BLaER1 treated with 17β-estradiol and CSF1 and Interleukin-3, amounts not matched to agents 10 nM and 100 nM (cell line): ENCODE data around the gene NCR2.

Source experiments
- H3K27ac ChIP-seq, 11 experiments: shearing (Covaris generic); formaldehyde crosslinking; 2 replicates each; pipeline ENCODE4 v1.8.1; 2022
- H3K27me3 ChIP-seq, 11 experiments: shearing (Covaris generic); formaldehyde crosslinking; 2 replicates each; pipeline ENCODE4 v1.8.1; 2022
- H3K36me3 ChIP-seq, 11 experiments: shearing (Covaris generic); formaldehyde crosslinking; 2 replicates each; pipeline ENCODE4 v1.8.1; 2022
- H3K4me1 ChIP-seq, 10 experiments: shearing (Covaris generic); formaldehyde crosslinking; 2 replicates each; pipeline ENCODE4 v1.8.1; 2022
- H3K4me2 ChIP-seq, 11 experiments: shearing (Covaris generic); formaldehyde crosslinking; 2 replicates each; pipeline ENCODE4 v1.8.1; 2022
- H3K4me3 ChIP-seq, 10 experiments: shearing (Covaris generic); formaldehyde crosslinking; 2 replicates each; pipeline ENCODE4 v1.8.1; 2022
- H3K9ac ChIP-seq, 11 experiments: shearing (Covaris generic); formaldehyde crosslinking; 2 replicates each; pipeline ENCODE4 v1.8.1; 2022
- H3K9me3 ChIP-seq, 11 experiments: shearing (Covaris generic); formaldehyde crosslinking; replicated peaks in 1 of 11; 2 replicates each; pipeline ENCODE4 v1.8.1; 2022
- H4K20me1 ChIP-seq, 11 experiments: shearing (Covaris generic); formaldehyde crosslinking; 2 replicates each; pipeline ENCODE4 v1.8.1; 2022
- Cebpa-rat ChIP-seq, 11 experiments: shearing (Covaris generic); IDR thresholded peaks; 2 replicates each; pipeline ENCODE4 v1.8.1; 2022

NCR2 gene

GRCh38 chr6:41325446-41326066, 9.9 kb upstream of the NCR2 start:
- Histone ChIP-seq H3K36me3 (no peaks in the 10 kb centered on the region), H3K4me3 (no peak overlapping the region), H3K4me2 (no peak overlapping the region), H4K20me1 (no peaks in the 10 kb centered on the region), H3K9me3 (no peaks in the 10 kb centered on the region), H3K4me1 (peaks cover 0 to 18% (median 7%) of the 10 kb centered on the region in 10 experiments; a peak in 12 of 20 replicates), H3K9ac (no peak overlapping the region), H3K27me3 (no peaks in the 10 kb centered on the region; a peak in 1 of 22 replicates), H3K27ac (no peak overlapping the region)
- TF ChIP-seq Cebpa-rat (IDR thresholded peaks at IDR 0.05) = no peak

- no peak overlapping the region for H3K9ac ChIP-seq
- no peak overlapping the region for H3K4me3 ChIP-seq
- H4K20me1 ChIP-seq = no peaks in the 10 kb centered on the region
- no peaks in the 10 kb centered on the region for H3K36me3 ChIP-seq
- no peaks in the 10 kb centered on the region for H3K9me3 ChIP-seq
- H3K4me2 ChIP-seq = no peak overlapping the region
- H3K27ac ChIP-seq = no peak overlapping the region
- peaks cover 0 to 18% (median 7%) of the 10 kb centered on the region in 10 experiments; a peak in 11 of 20 replicates for H3K4me1 ChIP-seq
- H3K27me3 ChIP-seq = no peaks in the 10 kb centered on the region; a peak in 1 of 22 replicates
- no peak for TF ChIP-seq Cebpa-rat (IDR thresholded peaks at IDR 0.05)
Observed at GRCh38 chr6:41326092-41326491, 9.3 kb upstream of the NCR2 start.

GRCh38 chr6:41327177-41327576, 8.2 kb upstream of the NCR2 start:
- no peaks in the 10 kb centered on the region for H4K20me1 ChIP-seq
- no peak overlapping the region for H3K9ac ChIP-seq
- no peaks in the 10 kb centered on the region; a peak in 1 of 22 replicates for H3K27me3 ChIP-seq
- no peak for TF ChIP-seq Cebpa-rat (IDR thresholded peaks at IDR 0.05)
- no peaks in the 10 kb centered on the region for H3K9me3 ChIP-seq
- H3K4me3 ChIP-seq = no peak overlapping the region
- H3K27ac ChIP-seq = no peak overlapping the region
- H3K36me3 ChIP-seq = no peaks in the 10 kb centered on the region
- H3K4me2 ChIP-seq = no peak overlapping the region
- H3K4me1 ChIP-seq = peaks cover 2 to 28% (median 17%) of the 10 kb centered on the region in 10 experiments; a peak in 19 of 20 replicates

- Histone ChIP-seq H3K36me3 (no peaks in the 10 kb centered on the region), H3K4me1 (peaks cover 39 to 71% (median 60%) of the 10 kb centered on the region in 10 experiments), H3K4me2 (peak overlapping the region in 7 of 11 experiments; percentile 70 to 93 (median 88); a peak in 10 of 22 replicates), H3K27me3 (0 out of 22 replicates have a peak, but pooled peaks cover 0 to 4% (median 0%) of the 10 kb centered on the region in 11 experiments), H3K9ac (no peak overlapping the region), H4K20me1 (no peaks in the 10 kb centered on the region; a peak in 1 of 22 replicates), H3K27ac (no peak overlapping the region), H3K9me3 (no peaks in the 10 kb centered on the region), H3K4me3 (no peak overlapping the region)
- TF ChIP-seq Cebpa-rat (IDR thresholded peaks at IDR 0.05) = no peak
Observed at GRCh38 chr6:41331401-41332150, 3.8 kb upstream of the NCR2 start.

- peaks cover 39 to 76% (median 63%) of the 10 kb centered on the region in 10 experiments for H3K4me1 ChIP-seq
- H4K20me1 ChIP-seq = no peaks in the 10 kb centered on the region; a peak in 1 of 22 replicates
- no peak for TF ChIP-seq Cebpa-rat (IDR thresholded peaks at IDR 0.05)
- H3K36me3 ChIP-seq = no peaks in the 10 kb centered on the region
- H3K27ac ChIP-seq = peak overlapping the region in 2 of 11 experiments; percentile 43 to 53; a peak in 1 of 22 replicates
- no peaks in the 10 kb centered on the region for H3K9me3 ChIP-seq
- H3K9ac ChIP-seq = 0 out of 22 replicates have a peak overlapping the region, but pooled peaks of 1 of the 11 experiments have one; percentile 8
- peak overlapping the region; percentile 49 to 93 (median 83); a peak in 20 of 22 replicates for H3K4me2 ChIP-seq
- H3K4me3 ChIP-seq = no peak overlapping the region
- 0 out of 22 replicates have a peak, but pooled peaks cover 0 to 4% (median 0%) of the 10 kb centered on the region in 11 experiments for H3K27me3 ChIP-seq
Observed at GRCh38 chr6:41332241-41332640, 3.2 kb upstream of the NCR2 start.

GRCh38 chr6:41332842-41333736, 2.3 kb upstream of the NCR2 start:
- TF ChIP-seq Cebpa-rat (IDR thresholded peaks at IDR 0.05) = no peak
- H4K20me1 ChIP-seq = no peaks in the 10 kb centered on the region; a peak in 1 of 22 replicates
- no peaks in the 10 kb centered on the region for H3K9me3 ChIP-seq
- H3K36me3 ChIP-seq = no peaks in the 10 kb centered on the region
- 0 out of 20 replicates have a peak overlapping the region, but pooled peaks of 1 of the 10 experiments have one; percentile 5 for H3K4me3 ChIP-seq
- H3K4me2 ChIP-seq = peak overlapping the region; percentile 64 to 93 (median 83)
- peaks cover 39 to 76% (median 63%) of the 10 kb centered on the region in 10 experiments for H3K4me1 ChIP-seq
- peak overlapping the region in 4 of 11 experiments; percentile 43 to 53 (median 44); a peak in 7 of 22 replicates for H3K27ac ChIP-seq
- peak overlapping the region in 5 of 11 experiments; percentile 9 to 59 (median 56); a peak in 9 of 22 replicates for H3K9ac ChIP-seq
- H3K27me3 ChIP-seq = 0 out of 22 replicates have a peak, but pooled peaks cover 0 to 4% (median 0%) of the 10 kb centered on the region in 11 experiments

- Histone ChIP-seq H3K36me3 (no peaks in the 10 kb centered on the region), H3K9ac (peak overlapping the region in 3 of 11 experiments; percentile 30 to 57 (median 56); a peak in 5 of 22 replicates), H3K4me1 (peaks cover 39 to 67% (median 62%) of the 10 kb centered on the region in 10 experiments), H3K9me3 (no peaks in the 10 kb centered on the region), H3K27ac (peak overlapping the region in 4 of 11 experiments; percentile 43 to 53 (median 44); a peak in 4 of 22 replicates), H3K4me2 (peak overlapping the region; percentile 64 to 93 (median 83)), H3K4me3 (no peak overlapping the region), H4K20me1 (no peaks in the 10 kb centered on the region; a peak in 1 of 22 replicates), H3K27me3 (0 out of 22 replicates have a peak, but pooled peaks cover 0 to 4% (median 0%) of the 10 kb centered on the region in 11 experiments)
- no peak for TF ChIP-seq Cebpa-rat (IDR thresholded peaks at IDR 0.05)
Observed at GRCh38 chr6:41334482-41335040, 847 bp upstream of the NCR2 start.

GRCh38 chr6:41335943-41336342, 535 bp downstream of the NCR2 start:
- H3K4me3 ChIP-seq = no peak overlapping the region
- no peaks in the 10 kb centered on the region; a peak in 1 of 22 replicates for H4K20me1 ChIP-seq
- H3K36me3 ChIP-seq = no peaks in the 10 kb centered on the region
- TF ChIP-seq Cebpa-rat (IDR thresholded peaks at IDR 0.05) = no peak
- H3K9ac ChIP-seq = 0 out of 22 replicates have a peak overlapping the region, but pooled peaks of 1 of the 11 experiments have one; percentile 8
- H3K4me1 ChIP-seq = peaks cover 39 to 57% (median 55%) of the 10 kb centered on the region in 10 experiments
- no peaks in the 10 kb centered on the region for H3K9me3 ChIP-seq
- 0 out of 22 replicates have a peak, but pooled peaks cover 0 to 4% (median 0%) of the 10 kb centered on the region in 11 experiments for H3K27me3 ChIP-seq
- H3K4me2 ChIP-seq = peak overlapping the region; percentile 43 to 88 (median 68); a peak in 18 of 22 replicates
- H3K27ac ChIP-seq = no peak overlapping the region
